HepG2 (cell line): ENCODE data around the gene CTRL. TPM values are rescaled to one million over a fixed set of nuclear protein-coding genes. Genes with fewer than 3 reads are reported as not detected.

Experiments used
- ARNT2 ChIP-seq: sonication (generic); formaldehyde crosslinking; IDR thresholded peaks from 2 replicates; pipeline ENCODE4 v1.8.0; 2022; ENCODE audit warnings: mild to moderate bottlenecking, low read depth, missing genetic modification reagents, moderate library complexity
- CHD2 ChIP-seq: IDR thresholded peaks from 2 replicates; pipeline ENCODE4 v1.6.1; 2011; ENCODE audit warnings: low read depth, low read length, improper control_type of control experiment
- ELF1 ChIP-seq: sonication (generic); formaldehyde crosslinking; IDR thresholded peaks from 2 replicates; pipeline ENCODE4 v1.4.0; 2020; ENCODE audit warnings: missing genetic modification reagents
- IKZF5 ChIP-seq: IDR thresholded peaks from 2 replicates; pipeline ENCODE4 v1.6.1; 2018; ENCODE audit warnings: missing genetic modification reagents, mild to moderate bottlenecking, missing compliant biosample characterization
- KMT2A ChIP-seq: sonication (generic); formaldehyde crosslinking; IDR thresholded peaks from 2 replicates; pipeline ENCODE4 v1.4.0; 2020; ENCODE audit warnings: missing genetic modification reagents
- SCMH1 ChIP-seq: sonication (generic); formaldehyde crosslinking; IDR thresholded peaks from 2 replicates; pipeline ENCODE4 v1.9.0; 2021; ENCODE audit warnings: missing genetic modification reagents, mild to moderate bottlenecking, borderline replicate concordance
- SMAD3 ChIP-seq: sonication (generic); formaldehyde crosslinking; IDR thresholded peaks from 2 replicates; pipeline ENCODE4 v1.4.0; 2020; ENCODE audit warnings: missing genetic modification reagents
- TAF15 ChIP-seq: fragments of 200-400 bp; formaldehyde crosslinking; IDR thresholded peaks from one replicate; pipeline ENCODE4 v1.6.1; 2018; ENCODE audit warnings: mild to moderate bottlenecking, low read depth, low read length; ENCODE audit not compliant: poor library complexity, severe bottlenecking
- THAP9 ChIP-seq: sonication (generic); formaldehyde crosslinking; IDR thresholded peaks from 2 replicates; pipeline ENCODE4; 2020; ENCODE audit warnings: missing genetic modification reagents, mild to moderate bottlenecking, borderline replicate concordance
- ZBTB1 ChIP-seq: sonication (generic); formaldehyde crosslinking; IDR thresholded peaks from 2 replicates; pipeline ENCODE4 v1.4.0; 2020; ENCODE audit warnings: missing genetic modification reagents, borderline replicate concordance
- ZFP36L1 ChIP-seq: sonication (generic); formaldehyde crosslinking; IDR thresholded peaks from 2 replicates; pipeline ENCODE4 v1.8.0; 2022; ENCODE audit warnings: mild to moderate bottlenecking, missing genetic modification reagents, moderate library complexity
- ZNF230 ChIP-seq: sonication (generic); formaldehyde crosslinking; IDR thresholded peaks from 2 replicates; pipeline ENCODE4 v1.4.0; 2020; ENCODE audit warnings: mild to moderate bottlenecking, missing genetic modification reagents
- ZNF878 ChIP-seq: sonication (generic); formaldehyde crosslinking; IDR thresholded peaks from 2 replicates; pipeline ENCODE4 v1.8.1; 2023; ENCODE audit warnings: mild to moderate bottlenecking, missing genetic modification reagents, moderate library complexity
- polyA plus RNA-seq, 8 experiments: library from polyadenylated mRNA; depleted of rRNA in 3 of 8; stranded (reverse) in 7 of 8; unstranded in 1 of 8; fragments of >200 nt; fragmentation: Illumina TruSeq in 4 of 8; extraction: Trizol in 4 of 8; gene quantifications; 2 replicates each; pipeline versions ENCODE4 v1.2.1 to v1.2.3, GENCODE V29; 2011 to 2016; ENCODE audit warnings: low read depth in 4 of 8, missing spikeins in 1 of 8, mixed read lengths in 1 of 8; ENCODE audit not compliant: insufficient read depth in 1 of 8
- total RNA-seq, 5 experiments: library from RNA; depleted of rRNA; stranded (reverse); fragments of >200 nt; fragmentation: Illumina TruSeq; extraction: Trizol; gene quantifications; 2 replicates each; pipeline ENCODE4 v1.2.3, GENCODE V29; 2016; ENCODE audit warnings: low read depth in 1 of 5
- TF ChIP-seq, protein P1 (sequence below), 2 experiments: sonication (generic) in 1 of 2; formaldehyde crosslinking in 1 of 2; IDR thresholded peaks; 2 replicates each; pipeline versions ENCODE4 v1.5.1 to v1.6.1; 2011 to 2020; ENCODE audit warnings: borderline replicate concordance in 1 of 2, low read depth in 1 of 2, low read length in 1 of 2, mild to moderate bottlenecking in 1 of 2, missing genetic modification reagents in 1 of 2, moderate library complexity in 1 of 2
- TF ChIP-seq, protein P2 (sequence below): sonication (generic); formaldehyde crosslinking; IDR thresholded peaks from 2 replicates; pipeline ENCODE4 v1.5.1; 2020; ENCODE audit warnings: mild to moderate bottlenecking, missing genetic modification reagents, moderate library complexity

The CTRL gene
- total and polyA plus RNA-seq, 2 of the 13 experiments (the other 11 are each of a cell fraction or from before 2014, with no cell fraction given): 1.9 to 2.7 TPM

- TF ChIP-seq, protein P1, sequence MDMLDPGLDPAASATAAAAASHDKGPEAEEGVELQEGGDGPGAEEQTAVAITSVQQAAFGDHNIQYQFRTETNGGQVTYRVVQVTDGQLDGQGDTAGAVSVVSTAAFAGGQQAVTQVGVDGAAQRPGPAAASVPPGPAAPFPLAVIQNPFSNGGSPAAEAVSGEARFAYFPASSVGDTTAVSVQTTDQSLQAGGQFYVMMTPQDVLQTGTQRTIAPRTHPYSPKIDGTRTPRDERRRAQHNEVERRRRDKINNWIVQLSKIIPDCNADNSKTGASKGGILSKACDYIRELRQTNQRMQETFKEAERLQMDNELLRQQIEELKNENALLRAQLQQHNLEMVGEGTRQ (IDR thresholded peaks at IDR 0.05; ENCODE audit: low read depth, low read length): no peak
- TF ChIP-seq, protein P1 (CRISPR knock-in tag; IDR thresholded peaks at IDR 0.05; ENCODE audit: borderline replicate concordance): peak; percentile 52; the same call in 1 of the 2 replicates
- TF ChIP-seq SCMH1: no peak
- TF ChIP-seq ZNF230 (CRISPR knock-in tag): peak; percentile 49; the same call in 1 of the 2 replicates
- TF ChIP-seq ZFP36L1: no peak
- peak; percentile 38; the same call in 1 of the 2 replicates for TF ChIP-seq ELF1
- no peak for TF ChIP-seq SMAD3
- TF ChIP-seq IKZF5 (CRISPR knock-in tag): peak; percentile 89
- TF ChIP-seq, protein P2, sequence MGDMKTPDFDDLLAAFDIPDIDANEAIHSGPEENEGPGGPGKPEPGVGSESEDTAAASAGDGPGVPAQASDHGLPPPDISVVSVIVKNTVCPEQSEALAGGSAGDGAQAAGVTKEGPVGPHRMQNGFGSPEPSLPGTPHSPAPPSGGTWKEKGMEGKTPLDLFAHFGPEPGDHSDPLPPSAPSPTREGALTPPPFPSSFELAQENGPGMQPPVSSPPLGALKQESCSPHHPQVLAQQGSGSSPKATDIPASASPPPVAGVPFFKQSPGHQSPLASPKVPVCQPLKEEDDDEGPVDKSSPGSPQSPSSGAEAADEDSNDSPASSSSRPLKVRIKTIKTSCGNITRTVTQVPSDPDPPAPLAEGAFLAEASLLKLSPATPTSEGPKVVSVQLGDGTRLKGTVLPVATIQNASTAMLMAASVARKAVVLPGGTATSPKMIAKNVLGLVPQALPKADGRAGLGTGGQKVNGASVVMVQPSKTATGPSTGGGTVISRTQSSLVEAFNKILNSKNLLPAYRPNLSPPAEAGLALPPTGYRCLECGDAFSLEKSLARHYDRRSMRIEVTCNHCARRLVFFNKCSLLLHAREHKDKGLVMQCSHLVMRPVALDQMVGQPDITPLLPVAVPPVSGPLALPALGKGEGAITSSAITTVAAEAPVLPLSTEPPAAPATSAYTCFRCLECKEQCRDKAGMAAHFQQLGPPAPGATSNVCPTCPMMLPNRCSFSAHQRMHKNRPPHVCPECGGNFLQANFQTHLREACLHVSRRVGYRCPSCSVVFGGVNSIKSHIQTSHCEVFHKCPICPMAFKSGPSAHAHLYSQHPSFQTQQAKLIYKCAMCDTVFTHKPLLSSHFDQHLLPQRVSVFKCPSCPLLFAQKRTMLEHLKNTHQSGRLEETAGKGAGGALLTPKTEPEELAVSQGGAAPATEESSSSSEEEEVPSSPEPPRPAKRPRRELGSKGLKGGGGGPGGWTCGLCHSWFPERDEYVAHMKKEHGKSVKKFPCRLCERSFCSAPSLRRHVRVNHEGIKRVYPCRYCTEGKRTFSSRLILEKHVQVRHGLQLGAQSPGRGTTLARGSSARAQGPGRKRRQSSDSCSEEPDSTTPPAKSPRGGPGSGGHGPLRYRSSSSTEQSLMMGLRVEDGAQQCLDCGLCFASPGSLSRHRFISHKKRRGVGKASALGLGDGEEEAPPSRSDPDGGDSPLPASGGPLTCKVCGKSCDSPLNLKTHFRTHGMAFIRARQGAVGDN (CRISPR knock-in tag): peak; percentile 70
- TF ChIP-seq CHD2: no peak
- peak; percentile 74; the same call in 1 of the 2 replicates for TF ChIP-seq THAP9 (CRISPR knock-in tag)
- TF ChIP-seq ARNT2 (CRISPR knock-in tag): peak; percentile 43; the same call in 1 of the 2 replicates
- no peak for TF ChIP-seq ZBTB1 (CRISPR knock-in tag)
- TF ChIP-seq TAF15: peak; percentile 23
- TF ChIP-seq KMT2A: no peak; the same call in 1 of the 2 replicates
- TF ChIP-seq ZNF878 (CRISPR knock-in tag): peak; percentile 82; the same call in 1 of the 2 replicates
Observed at GRCh38 chr16:67968400-67969253, 37.0 kb upstream of the CTRL start, which contains the start of gene SLC12A4 (continued).
